Calu3 (cell line): ENCODE measurements around the gene BRICD5. TPM values are rescaled to one million over a fixed set of nuclear protein-coding genes. Genes with fewer than 3 reads are reported as not detected.
A peak's percentile ranks its signal among the peaks of the same experiment; 100 is the strongest.

Source experiments
- BruUV-seq: library from RNA; stranded (reverse); fragments of 400-500 nt; replicated peaks from 2 replicates; lab custom pipeline; 2021; lab: Mats Ljungman, UMichigan
- CTCF ChIA-PET: fragments of 300-600 bp; sonication (Branson Sonifier 250); formaldehyde crosslinking; loops from one replicate; lab custom pipeline; 2022; ENCODE audit warnings: antibody characterized with exemption; lab: Charles Lee
- DNase-seq: peaks from one replicate; pipeline ENCODE4 v3.0.0; 2022
- H3K27ac Mint-ChIP-seq: one replicate; pipeline ENCODE4 v1.8.0; 2022; ENCODE audit warnings: mixed read lengths; ENCODE audit not compliant: unreplicated experiment
- H3K27me3 Mint-ChIP-seq: one replicate; pipeline ENCODE4 v1.8.0; 2022; ENCODE audit warnings: mixed read lengths; ENCODE audit not compliant: unreplicated experiment
- H3K36me3 Mint-ChIP-seq: one replicate; pipeline ENCODE4 v1.8.0; 2022; ENCODE audit warnings: mild to moderate bottlenecking, moderate library complexity, mixed read lengths; ENCODE audit not compliant: insufficient read depth, unreplicated experiment
- H3K4me1 Mint-ChIP-seq: one replicate; pipeline ENCODE4 v1.8.0; 2022; ENCODE audit warnings: mild to moderate bottlenecking, low read depth, mixed read lengths; ENCODE audit not compliant: unreplicated experiment
- H3K4me3 Mint-ChIP-seq: one replicate; pipeline ENCODE4 v1.8.0; 2022; ENCODE audit warnings: mild to moderate bottlenecking, low read depth, moderate library complexity, mixed read lengths; ENCODE audit not compliant: unreplicated experiment
- H3K9me3 Mint-ChIP-seq: one replicate; pipeline ENCODE4 v1.8.0; 2022; ENCODE audit warnings: low read depth, mixed read lengths; ENCODE audit not compliant: unreplicated experiment
- intact Hi-C: fragments of 100-400 bp; cut with micrococcal nuclease; formaldehyde crosslinking; loops from one replicate; pipeline ENCODE4 v1.10.0; 2022; ENCODE audit not compliant: unreplicated experiment
- total RNA-seq: library from RNA; stranded (reverse); gene quantifications from 2 replicates; pipeline ENCODE4 v1.2.3, GENCODE V29; 2022
- TF ChIP-seq, protein P1 (sequence below): fragments of 200-600 bp; IDR thresholded peaks from one replicate; pipeline ENCODE4 v1.8.0; 2022; ENCODE audit warnings: antibody characterized with exemption; ENCODE audit not compliant: unreplicated experiment

BRICD5 gene
- total RNA-seq, 1 experiment from 2014 or later, result 17.3 TPM

DNA sequence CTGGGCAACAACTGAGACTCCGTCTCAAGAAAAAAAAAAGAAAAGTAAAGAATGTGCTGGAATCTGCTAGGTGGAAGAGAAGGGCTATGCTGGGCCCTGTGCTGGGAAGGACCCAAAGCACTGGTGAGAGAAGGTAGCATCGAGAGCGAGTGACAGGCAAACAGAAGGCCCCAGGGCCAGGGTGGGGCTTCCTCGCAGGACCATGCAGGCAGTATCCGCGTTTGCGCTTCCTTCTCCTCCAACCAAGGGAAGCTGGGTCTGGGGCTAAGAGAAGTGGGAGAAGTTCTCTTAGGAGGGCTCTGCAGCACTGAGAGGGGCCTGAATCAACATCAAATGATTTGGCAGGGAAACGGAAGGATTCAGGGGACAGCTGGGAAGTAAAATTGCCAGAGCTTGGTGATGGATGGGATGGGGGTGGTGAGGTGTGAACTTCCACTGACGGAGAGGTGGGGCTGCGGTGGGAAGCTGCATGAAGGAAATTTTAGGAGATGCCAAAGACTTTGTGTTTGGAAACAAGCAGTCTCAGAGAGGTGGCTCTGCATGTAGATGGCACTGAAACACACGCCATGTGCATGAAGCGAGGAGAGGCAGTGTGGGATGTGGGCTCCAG is 46.0 kb upstream of the BRICD5 start:
- Mint-ChIP-seq H3K27me3 (no peaks in the 10 kb centered on the region), H3K4me3 (no peak overlapping the region), H3K36me3 (peaks cover 93% of the 10 kb centered on the region), H3K27ac (peak overlapping the region; percentile 80), H3K4me1 (peaks cover 20% of the 10 kb centered on the region), H3K9me3 (no peaks in the 10 kb centered on the region)
- TF ChIP-seq, protein P1, sequence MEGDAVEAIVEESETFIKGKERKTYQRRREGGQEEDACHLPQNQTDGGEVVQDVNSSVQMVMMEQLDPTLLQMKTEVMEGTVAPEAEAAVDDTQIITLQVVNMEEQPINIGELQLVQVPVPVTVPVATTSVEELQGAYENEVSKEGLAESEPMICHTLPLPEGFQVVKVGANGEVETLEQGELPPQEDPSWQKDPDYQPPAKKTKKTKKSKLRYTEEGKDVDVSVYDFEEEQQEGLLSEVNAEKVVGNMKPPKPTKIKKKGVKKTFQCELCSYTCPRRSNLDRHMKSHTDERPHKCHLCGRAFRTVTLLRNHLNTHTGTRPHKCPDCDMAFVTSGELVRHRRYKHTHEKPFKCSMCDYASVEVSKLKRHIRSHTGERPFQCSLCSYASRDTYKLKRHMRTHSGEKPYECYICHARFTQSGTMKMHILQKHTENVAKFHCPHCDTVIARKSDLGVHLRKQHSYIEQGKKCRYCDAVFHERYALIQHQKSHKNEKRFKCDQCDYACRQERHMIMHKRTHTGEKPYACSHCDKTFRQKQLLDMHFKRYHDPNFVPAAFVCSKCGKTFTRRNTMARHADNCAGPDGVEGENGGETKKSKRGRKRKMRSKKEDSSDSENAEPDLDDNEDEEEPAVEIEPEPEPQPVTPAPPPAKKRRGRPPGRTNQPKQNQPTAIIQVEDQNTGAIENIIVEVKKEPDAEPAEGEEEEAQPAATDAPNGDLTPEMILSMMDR, result no peak
- CTCF ChIA-PET, result no interaction called here
- no TSS peak for BruUV-seq
- intact Hi-C loops, result no loop called here
- no peak for DNase-seq

GRCh38 chr16:2253293-2253692 is 42.6 kb upstream of the BRICD5 start:
- peak overlapping the region; percentile 88 for H3K27ac Mint-ChIP-seq
- intact Hi-C loops, result no loop called here
- no peaks in the 10 kb centered on the region for H3K9me3 Mint-ChIP-seq
- H3K27me3 Mint-ChIP-seq, result no peaks in the 10 kb centered on the region
- CTCF ChIA-PET, result interaction anchor here (2.8 kb wide), 1 partner anchor 38 kb away, joined by 15 read pairs; the partner anchor contains the start of gene PGP
- peaks cover 96% of the 10 kb centered on the region for H3K36me3 Mint-ChIP-seq
- TF ChIP-seq, protein P1, result no peak
- no TSS peak for BruUV-seq
- H3K4me1 Mint-ChIP-seq, result peaks cover 20% of the 10 kb centered on the region
- DNase-seq, result no peak
- no peak overlapping the region for H3K4me3 Mint-ChIP-seq

GRCh38 chr16:2252806-2253148 is 42.1 kb upstream of the BRICD5 start:
- CTCF ChIA-PET, result interaction anchor here (0.6 to 2.8 kb wide), 5 partner anchors 38 to 776 kb away, joined by 5 to 27 read pairs (median 8); partner anchors contain the start of genes PGP and TRAF7
- peaks cover 20% of the 10 kb centered on the region for H3K4me1 Mint-ChIP-seq
- TF ChIP-seq, protein P1, result no peak
- intact Hi-C loops, result no loop called here
- peaks cover 95% of the 10 kb centered on the region for H3K36me3 Mint-ChIP-seq
- H3K27ac Mint-ChIP-seq, result peak overlapping the region; percentile 88
- no peaks in the 10 kb centered on the region for H3K9me3 Mint-ChIP-seq
- no peaks in the 10 kb centered on the region for H3K27me3 Mint-ChIP-seq
- DNase-seq, result no peak
- H3K4me3 Mint-ChIP-seq, result no peak overlapping the region
- no TSS peak for BruUV-seq

- no peaks in the 10 kb centered on the region for H3K27me3 Mint-ChIP-seq
- peaks cover 20% of the 10 kb centered on the region for H3K4me1 Mint-ChIP-seq
- peak within 1 kb of the TSS; percentile 88 for H3K4me3 Mint-ChIP-seq
- no TSS peak for BruUV-seq
- DNase-seq, result peak; percentile 99
- intact Hi-C loops, result no loop called here
- H3K9me3 Mint-ChIP-seq, result no peaks in the 10 kb centered on the region
- H3K36me3 Mint-ChIP-seq, result peaks cover 83% of the 10 kb centered on the region
- TF ChIP-seq, protein P1, result peak; percentile 73
- CTCF ChIA-PET, result interaction anchor here (1.0 to 2.8 kb wide), 7 partner anchors 25 to 250 kb away, joined by 3 to 27 read pairs (median 8); partner anchors contain the start of genes PGP and TRAF7
- H3K27ac Mint-ChIP-seq, result peak within 1 kb of the TSS; percentile 91
Observed at GRCh38 chr16:2251296-2252111, 40.8 kb upstream of the BRICD5 start, which contains the start of gene ECI1. Gene ECI1, minus strand, starts transcription at chr16:2251587. Its CDS starts 21 bp downstream, at chr16:2251566.
